PFSK-1 (cell line): ENCODE data around the gene CDHR3.

ENCODE experiments used
- FOXP2 ChIP-seq: optimal IDR thresholded peaks from 2 replicates; pipeline ENCODE3; 2011; ENCODE audit warnings: borderline replicate concordance, control low read depth, inconsistent platforms; ENCODE audit not compliant: insufficient read depth; ENCODE audit errors: extremely low read length, extremely low read depth
- POLR2AphosphoS5 ChIP-seq: IDR thresholded peaks from 2 replicates; pipeline ENCODE4 v1.6.1; 2012; ENCODE audit warnings: low read depth, mild to moderate bottlenecking, control low read depth, low read length, moderate library complexity
- SIN3A ChIP-seq: IDR thresholded peaks from 2 replicates; pipeline ENCODE4 v1.6.1; 2012; ENCODE audit warnings: mild to moderate bottlenecking, low read length, moderate library complexity, borderline replicate concordance; ENCODE audit not compliant: insufficient read depth
- TAF1 ChIP-seq: IDR thresholded peaks from 2 replicates; pipeline ENCODE4 v1.6.1; 2012; ENCODE audit warnings: low read length, control low read depth, borderline replicate concordance; ENCODE audit not compliant: insufficient read depth
- TF ChIP-seq, protein P1 (sequence below), 2 experiments: IDR thresholded peaks; 2 replicates each; pipeline versions ENCODE4 v1.6.1 to v1.8.0; 2011 to 2012; ENCODE audit warnings: low read depth in 2 of 2, low read length in 2 of 2, control low read depth in 1 of 2, inconsistent platforms in 1 of 2, mild to moderate bottlenecking in 1 of 2, moderate library complexity in 1 of 2; ENCODE audit not compliant: insufficient read depth in 1 of 2

CDHR3 gene

DNA sequence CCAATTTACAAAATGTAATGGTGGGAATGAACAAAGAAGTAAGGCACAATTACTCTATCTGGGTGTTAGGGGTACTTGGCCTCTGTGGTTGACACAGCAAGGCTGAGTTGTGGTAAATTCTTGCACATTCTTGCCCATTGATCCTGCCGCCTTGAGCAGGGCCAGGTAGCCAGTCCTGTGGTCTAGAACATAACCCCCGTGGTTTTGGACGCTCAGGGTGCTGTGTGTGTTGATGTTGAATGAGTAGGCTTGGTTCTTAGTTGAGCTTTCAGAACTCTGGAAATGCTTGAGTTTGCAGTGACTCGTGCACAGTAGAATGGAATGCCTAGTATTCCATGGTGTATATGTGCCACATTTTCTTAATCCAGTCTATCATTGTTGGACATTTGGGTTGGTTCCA, 42.3 kb upstream of the CDHR3 start:
- no peak for TF ChIP-seq POLR2AphosphoS5
- no peak for TF ChIP-seq TAF1
- TF ChIP-seq FOXP2, result no peak
- no peak for TF ChIP-seq SIN3A
- TF ChIP-seq, protein P1, sequence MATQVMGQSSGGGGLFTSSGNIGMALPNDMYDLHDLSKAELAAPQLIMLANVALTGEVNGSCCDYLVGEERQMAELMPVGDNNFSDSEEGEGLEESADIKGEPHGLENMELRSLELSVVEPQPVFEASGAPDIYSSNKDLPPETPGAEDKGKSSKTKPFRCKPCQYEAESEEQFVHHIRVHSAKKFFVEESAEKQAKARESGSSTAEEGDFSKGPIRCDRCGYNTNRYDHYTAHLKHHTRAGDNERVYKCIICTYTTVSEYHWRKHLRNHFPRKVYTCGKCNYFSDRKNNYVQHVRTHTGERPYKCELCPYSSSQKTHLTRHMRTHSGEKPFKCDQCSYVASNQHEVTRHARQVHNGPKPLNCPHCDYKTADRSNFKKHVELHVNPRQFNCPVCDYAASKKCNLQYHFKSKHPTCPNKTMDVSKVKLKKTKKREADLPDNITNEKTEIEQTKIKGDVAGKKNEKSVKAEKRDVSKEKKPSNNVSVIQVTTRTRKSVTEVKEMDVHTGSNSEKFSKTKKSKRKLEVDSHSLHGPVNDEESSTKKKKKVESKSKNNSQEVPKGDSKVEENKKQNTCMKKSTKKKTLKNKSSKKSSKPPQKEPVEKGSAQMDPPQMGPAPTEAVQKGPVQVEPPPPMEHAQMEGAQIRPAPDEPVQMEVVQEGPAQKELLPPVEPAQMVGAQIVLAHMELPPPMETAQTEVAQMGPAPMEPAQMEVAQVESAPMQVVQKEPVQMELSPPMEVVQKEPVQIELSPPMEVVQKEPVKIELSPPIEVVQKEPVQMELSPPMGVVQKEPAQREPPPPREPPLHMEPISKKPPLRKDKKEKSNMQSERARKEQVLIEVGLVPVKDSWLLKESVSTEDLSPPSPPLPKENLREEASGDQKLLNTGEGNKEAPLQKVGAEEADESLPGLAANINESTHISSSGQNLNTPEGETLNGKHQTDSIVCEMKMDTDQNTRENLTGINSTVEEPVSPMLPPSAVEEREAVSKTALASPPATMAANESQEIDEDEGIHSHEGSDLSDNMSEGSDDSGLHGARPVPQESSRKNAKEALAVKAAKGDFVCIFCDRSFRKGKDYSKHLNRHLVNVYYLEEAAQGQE (IDR thresholded peaks at IDR 0.05; ENCODE audit: insufficient read depth in 1 of 2, low read depth in 2 of 2, low read length in 2 of 2), result no peak

DNA sequence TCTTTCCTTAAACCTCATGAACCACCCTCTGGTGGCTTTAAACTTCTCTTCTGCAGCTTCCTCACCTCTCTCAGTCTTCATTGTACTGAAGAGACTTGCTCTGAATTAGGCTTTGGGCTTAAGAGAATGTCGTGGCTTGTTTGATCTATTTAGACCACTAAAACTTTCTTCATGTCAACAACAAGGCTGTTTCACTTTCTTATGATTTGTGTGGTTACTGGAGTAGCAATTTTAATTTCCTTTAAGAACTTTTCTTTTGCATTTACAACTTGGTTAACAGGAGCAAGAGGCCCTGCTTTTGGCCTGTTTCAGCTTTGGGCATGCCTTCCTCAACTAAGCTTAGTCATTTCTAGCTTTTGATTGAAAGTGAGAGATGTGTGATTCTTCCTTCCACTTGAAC, 38.1 kb upstream of the CDHR3 start:
- no peak for TF ChIP-seq TAF1
- TF ChIP-seq FOXP2, result no peak
- TF ChIP-seq, protein P1 (IDR thresholded peaks at IDR 0.05; ENCODE audit: insufficient read depth in 1 of 2, low read depth in 2 of 2, low read length in 2 of 2), result no peak
- TF ChIP-seq POLR2AphosphoS5, result no peak
- TF ChIP-seq SIN3A, result no peak

DNA sequence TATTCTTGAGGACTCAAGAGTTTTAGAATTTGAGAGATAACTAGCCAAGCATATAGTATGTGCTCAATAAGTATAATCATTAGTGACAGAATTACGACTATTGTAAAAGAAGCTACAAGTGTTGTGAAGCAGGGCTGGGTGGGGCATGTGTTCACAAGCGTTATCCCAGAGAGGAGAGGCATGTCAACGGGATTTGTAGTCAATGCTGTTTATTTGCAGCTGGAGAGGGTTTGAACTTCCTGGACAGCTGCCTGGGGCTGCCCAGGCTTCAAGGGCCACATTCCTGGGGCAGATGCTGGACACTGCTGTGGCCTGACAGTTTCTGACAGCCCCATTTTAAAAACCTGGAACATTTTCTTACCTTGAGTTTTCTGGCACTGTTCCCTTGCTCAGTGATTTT, 36.9 kb upstream of the CDHR3 start:
- no peak for TF ChIP-seq SIN3A
- TF ChIP-seq FOXP2, result no peak
- TF ChIP-seq, protein P1 (IDR thresholded peaks at IDR 0.05; ENCODE audit: insufficient read depth in 1 of 2, low read depth in 2 of 2, low read length in 2 of 2), result no peak
- TF ChIP-seq TAF1, result no peak
- TF ChIP-seq POLR2AphosphoS5, result no peak

DNA sequence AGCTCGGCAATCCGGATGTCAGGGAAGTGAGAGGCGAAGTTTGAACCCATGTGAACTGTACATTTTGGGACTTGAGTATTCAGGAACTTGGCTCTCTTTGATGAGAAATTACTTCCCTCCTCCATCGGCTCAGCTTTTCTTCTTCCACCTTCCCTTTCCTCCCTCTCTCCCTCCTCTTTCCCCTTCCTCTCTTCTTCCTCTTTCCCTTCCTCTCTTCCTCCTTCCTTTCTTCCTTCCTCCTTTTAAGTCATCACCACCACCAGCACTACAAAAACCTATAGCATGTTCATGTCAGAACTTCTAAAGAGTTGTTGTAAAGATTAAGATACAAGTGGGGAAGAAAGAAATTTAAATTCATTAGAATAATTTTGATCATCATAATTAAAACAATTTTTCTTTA, 31.9 kb upstream of the CDHR3 start:
- TF ChIP-seq SIN3A, result no peak
- TF ChIP-seq FOXP2, result no peak
- TF ChIP-seq, protein P1 (IDR thresholded peaks at IDR 0.05; ENCODE audit: insufficient read depth in 1 of 2, low read depth in 2 of 2, low read length in 2 of 2), result no peak
- TF ChIP-seq TAF1, result no peak
- TF ChIP-seq POLR2AphosphoS5, result no peak

DNA sequence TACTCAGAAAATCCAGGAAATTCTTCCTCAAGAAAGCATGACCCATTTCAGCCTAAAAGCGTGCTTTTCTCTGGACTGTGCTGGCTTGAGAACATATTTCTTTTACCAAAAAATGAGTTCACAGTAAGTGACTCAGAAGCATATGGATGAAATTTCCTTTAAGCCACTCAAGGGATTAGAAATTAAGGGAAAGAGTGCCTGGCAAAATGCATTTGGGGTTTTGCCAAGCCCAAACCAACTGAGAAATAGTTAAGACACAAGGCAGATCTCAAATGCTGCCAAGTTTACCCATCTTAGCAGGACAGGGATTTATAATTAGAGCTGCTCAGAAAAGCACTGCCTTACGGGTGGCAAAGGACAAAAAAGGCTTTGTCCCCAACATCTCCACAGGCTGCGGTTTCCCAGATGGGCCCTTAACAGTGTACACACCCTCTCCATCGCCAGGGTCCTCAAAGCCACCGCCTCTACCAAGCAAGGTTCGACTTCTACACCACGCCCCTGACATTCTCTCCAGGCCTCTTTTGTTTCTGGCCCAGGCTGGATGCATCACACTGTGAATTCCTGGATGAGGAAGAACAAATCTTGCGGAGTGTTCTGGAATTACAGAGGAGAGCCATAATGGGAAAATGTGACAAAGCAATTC, 30.1 kb upstream of the CDHR3 start:
- TF ChIP-seq, protein P1 (IDR thresholded peaks at IDR 0.05; ENCODE audit: insufficient read depth in 1 of 2, low read depth in 2 of 2, low read length in 2 of 2), result no peak
- no peak for TF ChIP-seq TAF1
- no peak for TF ChIP-seq POLR2AphosphoS5
- no peak for TF ChIP-seq SIN3A
- no peak for TF ChIP-seq FOXP2
